Bronchial epithelial cell (primary cell): ENCODE measurements around the gene WAS. TPM values are rescaled to one million over a fixed set of nuclear protein-coding genes. Genes with fewer than 3 reads are reported as not detected.

Experiments
- DNase-seq: peaks from one replicate; pipeline ENCODE4 v3.0.0-alpha.2; 2010; ENCODE audit warnings: low read depth
- FAIRE-seq: peaks from 2 replicates; lab custom pipeline; 2011; peaks lifted over from hg19 to GRCh38; lab: Jason Lieb, UNC
- H3K27me3 ChIP-seq: 2 replicates; pipeline ENCODE4 v1.5.1; 2011; ENCODE audit warnings: low read length; ENCODE audit not compliant: control insufficient read depth, insufficient read depth
- H3K36me3 ChIP-seq: 2 replicates; pipeline ENCODE4 v1.5.1; 2011; ENCODE audit warnings: low read length; ENCODE audit not compliant: control insufficient read depth, insufficient read depth
- H3K4me3 ChIP-seq: 2 replicates; pipeline ENCODE4 v1.5.1; 2011; ENCODE audit warnings: mild to moderate bottlenecking, low read depth, low read length, control low read depth
- total RNA-seq: library from RNA; depleted of rRNA; stranded (reverse); fragments of >200 nt; gene quantifications from 2 replicates; pipeline ENCODE4 v1.2.1, GENCODE V29; 2014
- TF ChIP-seq, protein P1 (sequence below): IDR thresholded peaks from 2 replicates; pipeline ENCODE4 v1.5.1; 2011; ENCODE audit warnings: mild to moderate bottlenecking, moderate library complexity, low read length, control low read depth, inconsistent platforms; ENCODE audit not compliant: insufficient read depth, severe bottlenecking

WAS gene
- total RNA-seq, 1 donor from 2014 or later, result not detected

GRCh38 chrX:48705871-48706270 is 22.3 kb downstream of the WAS start:
- no peaks in the 10 kb centered on the region for H3K36me3 ChIP-seq
- no peak overlapping the region for H3K4me3 ChIP-seq
- TF ChIP-seq, protein P1, sequence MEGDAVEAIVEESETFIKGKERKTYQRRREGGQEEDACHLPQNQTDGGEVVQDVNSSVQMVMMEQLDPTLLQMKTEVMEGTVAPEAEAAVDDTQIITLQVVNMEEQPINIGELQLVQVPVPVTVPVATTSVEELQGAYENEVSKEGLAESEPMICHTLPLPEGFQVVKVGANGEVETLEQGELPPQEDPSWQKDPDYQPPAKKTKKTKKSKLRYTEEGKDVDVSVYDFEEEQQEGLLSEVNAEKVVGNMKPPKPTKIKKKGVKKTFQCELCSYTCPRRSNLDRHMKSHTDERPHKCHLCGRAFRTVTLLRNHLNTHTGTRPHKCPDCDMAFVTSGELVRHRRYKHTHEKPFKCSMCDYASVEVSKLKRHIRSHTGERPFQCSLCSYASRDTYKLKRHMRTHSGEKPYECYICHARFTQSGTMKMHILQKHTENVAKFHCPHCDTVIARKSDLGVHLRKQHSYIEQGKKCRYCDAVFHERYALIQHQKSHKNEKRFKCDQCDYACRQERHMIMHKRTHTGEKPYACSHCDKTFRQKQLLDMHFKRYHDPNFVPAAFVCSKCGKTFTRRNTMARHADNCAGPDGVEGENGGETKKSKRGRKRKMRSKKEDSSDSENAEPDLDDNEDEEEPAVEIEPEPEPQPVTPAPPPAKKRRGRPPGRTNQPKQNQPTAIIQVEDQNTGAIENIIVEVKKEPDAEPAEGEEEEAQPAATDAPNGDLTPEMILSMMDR, result no peak
- FAIRE-seq (no peak), DNase-seq (no peak)
- H3K27me3 ChIP-seq, result no peaks in the 10 kb centered on the region

GRCh38 chrX:48709522-48710112 is 26.0 kb downstream of the WAS start:
- no peak for FAIRE-seq
- Histone ChIP-seq H3K4me3 (no peak overlapping the region), H3K36me3 (no peaks in the 10 kb centered on the region), H3K27me3 (no peaks in the 10 kb centered on the region)
- DNase-seq, result no peak
- TF ChIP-seq, protein P1, result no peak

- H3K36me3 ChIP-seq, result no peaks in the 10 kb centered on the region
- FAIRE-seq, result no peak
- TF ChIP-seq, protein P1, result no peak
Observed at GRCh38 chrX:48711162-48711928, 27.7 kb downstream of the WAS start.

DNA sequence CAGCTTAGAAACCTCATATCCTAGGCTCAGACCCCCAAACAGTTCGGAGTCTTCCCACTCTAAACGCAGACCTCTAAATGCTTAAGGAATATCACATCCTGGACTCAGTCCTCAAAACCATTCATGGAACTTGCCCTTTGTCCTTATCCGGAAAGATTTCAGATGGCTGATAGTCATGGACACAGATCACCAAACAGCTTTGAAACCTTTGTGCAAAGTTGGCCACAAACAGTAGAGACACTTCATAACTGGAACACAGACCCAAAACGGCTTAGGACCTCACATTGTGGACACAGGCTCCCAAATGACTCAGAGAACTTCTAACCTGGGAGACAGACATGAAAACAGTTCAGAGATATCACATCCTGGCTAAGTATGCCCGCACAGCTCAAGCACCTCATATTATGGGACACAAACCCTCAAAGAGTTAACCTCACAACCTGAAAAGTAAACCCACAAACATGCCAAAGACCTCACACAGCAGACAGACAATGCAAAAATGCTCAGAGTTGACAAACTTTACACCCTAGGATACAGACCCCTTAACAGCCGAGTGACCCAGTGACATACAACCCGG is 28.4 kb downstream of the WAS start:
- Histone ChIP-seq H3K36me3 (no peaks in the 10 kb centered on the region), H3K4me3 (no peak overlapping the region), H3K27me3 (no peaks in the 10 kb centered on the region)
- no peak for FAIRE-seq
- TF ChIP-seq, protein P1, result no peak
- no peak for DNase-seq

More at GRCh38 chrX:48711162-48711928, 27.7 kb downstream of the WAS start:
- no peaks in the 10 kb centered on the region for H3K27me3 ChIP-seq
- DNase-seq, result no peak
- no peak overlapping the region for H3K4me3 ChIP-seq

GRCh38 chrX:48713847-48714246 is 30.2 kb downstream of the WAS start:
- FAIRE-seq, result no peak
- no peak overlapping the region for H3K4me3 ChIP-seq
- H3K27me3 ChIP-seq, result no peaks in the 10 kb centered on the region
- TF ChIP-seq, protein P1, result no peak
- DNase-seq, result no peak
- H3K36me3 ChIP-seq, result no peaks in the 10 kb centered on the region
